CD4-positive, alpha-beta T cell treated with Interleukin-17A for 1 hour (primary cell): ENCODE data around the gene CDRT4.
"Not testable (repeated sequence)": the region's sequence is repeated elsewhere in the genome, so short reads cannot be mapped to it uniquely, and the experiment has no call there.

ENCODE experiments used
- DNase-seq: peaks from one replicate; pipeline ENCODE4 v3.0.0-alpha.2; 2020

CDRT4 gene

GRCh38 chr17:15467592-15467991 is at the start of gene CDRT4:
Gene CDRT4, minus strand, starts transcription at chr17:15467621. Its CDS starts 27,383 bp downstream, at chr17:15440238.
- no peak for DNase-seq

- DNase-seq, result no peak
These were observed 48.7 kb upstream of the CDRT4 start for GRCh38 chr17:15516150-15516549.

- DNase-seq, result no peak
These were observed 47.0 kb upstream of the CDRT4 start for GRCh38 chr17:15514469-15514868.

GRCh38 chr17:15513856-15514459 is 46.5 kb upstream of the CDRT4 start:
- DNase-seq, result no peak

GRCh38 chr17:15513058-15513791 is 45.8 kb upstream of the CDRT4 start:
- no peak for DNase-seq

GRCh38 chr17:15512071-15512709 is 44.8 kb upstream of the CDRT4 start:
- DNase-seq, result no peak

- DNase-seq, result no peak
These were observed 43.7 kb upstream of the CDRT4 start for GRCh38 chr17:15511142-15511541.

GRCh38 chr17:15510361-15510760 is 42.9 kb upstream of the CDRT4 start:
- DNase-seq, result no peak

GRCh38 chr17:15509095-15509494 is 41.7 kb upstream of the CDRT4 start:
- DNase-seq, result no peak

- no peak for DNase-seq
These were observed 41.0 kb upstream of the CDRT4 start for GRCh38 chr17:15508466-15508865.

- no peak for DNase-seq
These were observed 40.5 kb upstream of the CDRT4 start for GRCh38 chr17:15507896-15508295.

GRCh38 chr17:15507001-15507400 is 39.6 kb upstream of the CDRT4 start:
- no peak for DNase-seq

- not testable (repeated sequence) for DNase-seq
These were observed 38.3 kb upstream of the CDRT4 start for GRCh38 chr17:15505708-15506107.

- DNase-seq, result no peak
These were observed 36.3 kb upstream of the CDRT4 start for GRCh38 chr17:15503731-15504130.

GRCh38 chr17:15502369-15503112 is 35.1 kb upstream of the CDRT4 start:
- peak; percentile 58 for DNase-seq

GRCh38 chr17:15501793-15502192 is 34.4 kb upstream of the CDRT4 start:
- DNase-seq, result no peak

- DNase-seq, result no peak
These were observed 33.9 kb upstream of the CDRT4 start for GRCh38 chr17:15501282-15501681.

GRCh38 chr17:15498107-15498506 is 30.7 kb upstream of the CDRT4 start:
- no peak for DNase-seq

GRCh38 chr17:15496735-15497670 is 29.6 kb upstream of the CDRT4 start:
- DNase-seq, result no peak

- no peak for DNase-seq
These were observed 27.4 kb upstream of the CDRT4 start for GRCh38 chr17:15494821-15495220.

GRCh38 chr17:15493693-15494035 is 26.2 kb upstream of the CDRT4 start:
- DNase-seq, result no peak
